GM18858 (cell line): ENCODE results near the gene KCTD19.

ENCODE experiments used
- ATAC-seq: cut with Tn5 transposase; IDR thresholded peaks from one replicate; pipeline ENCODE4 v1.9.1; 2021; ENCODE audit not compliant: unreplicated experiment

Gene KCTD19

GRCh38 chr16:67283826-67284555 lies 42.5 kb downstream of the KCTD19 start:
- no peak for ATAC-seq

DNA sequence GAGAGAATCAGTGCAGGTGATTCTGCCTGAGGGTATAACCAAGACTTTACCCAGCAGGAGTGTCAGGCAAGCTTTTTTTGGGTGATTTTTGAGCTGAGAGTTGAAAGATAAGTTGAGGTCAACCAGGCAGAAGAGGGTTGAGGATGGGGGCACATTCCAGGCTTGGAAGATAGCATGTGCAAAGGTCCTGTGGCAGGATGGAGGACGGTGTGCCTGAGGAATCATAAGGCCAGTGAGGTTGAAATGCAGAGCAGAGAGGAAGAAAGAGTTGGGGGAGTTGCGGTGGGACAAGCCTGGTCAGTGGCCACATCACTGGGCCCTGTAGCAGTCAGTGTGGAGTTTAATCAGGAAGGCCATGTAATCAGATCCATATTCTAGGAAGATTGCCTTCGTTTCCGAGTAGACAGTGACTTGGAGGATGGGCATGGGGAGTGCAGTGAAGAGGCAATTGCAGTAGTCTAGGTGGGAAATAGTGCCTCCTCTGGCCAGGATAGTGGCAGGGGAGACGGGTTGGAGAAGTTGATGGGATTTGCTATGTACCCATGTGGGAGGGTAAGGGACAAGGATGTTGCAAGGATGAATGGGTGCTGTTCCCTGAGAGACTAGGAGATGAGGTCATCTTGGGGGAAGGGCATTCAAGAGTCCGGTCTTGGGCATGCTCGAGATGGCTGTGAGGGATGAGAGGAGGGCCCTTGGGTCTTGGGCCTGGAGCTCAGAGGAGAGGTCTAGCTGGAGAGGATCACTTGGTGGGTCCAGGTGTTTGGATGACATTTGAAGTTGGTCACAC lies 43.3 kb downstream of the KCTD19 start:
- no peak for ATAC-seq

GRCh38 chr16:67282447-67282805 lies 44.1 kb downstream of the KCTD19 start:
- ATAC-seq = no peak

GRCh38 chr16:67281536-67282446 lies 44.8 kb downstream of the KCTD19 start:
- no peak for ATAC-seq

DNA sequence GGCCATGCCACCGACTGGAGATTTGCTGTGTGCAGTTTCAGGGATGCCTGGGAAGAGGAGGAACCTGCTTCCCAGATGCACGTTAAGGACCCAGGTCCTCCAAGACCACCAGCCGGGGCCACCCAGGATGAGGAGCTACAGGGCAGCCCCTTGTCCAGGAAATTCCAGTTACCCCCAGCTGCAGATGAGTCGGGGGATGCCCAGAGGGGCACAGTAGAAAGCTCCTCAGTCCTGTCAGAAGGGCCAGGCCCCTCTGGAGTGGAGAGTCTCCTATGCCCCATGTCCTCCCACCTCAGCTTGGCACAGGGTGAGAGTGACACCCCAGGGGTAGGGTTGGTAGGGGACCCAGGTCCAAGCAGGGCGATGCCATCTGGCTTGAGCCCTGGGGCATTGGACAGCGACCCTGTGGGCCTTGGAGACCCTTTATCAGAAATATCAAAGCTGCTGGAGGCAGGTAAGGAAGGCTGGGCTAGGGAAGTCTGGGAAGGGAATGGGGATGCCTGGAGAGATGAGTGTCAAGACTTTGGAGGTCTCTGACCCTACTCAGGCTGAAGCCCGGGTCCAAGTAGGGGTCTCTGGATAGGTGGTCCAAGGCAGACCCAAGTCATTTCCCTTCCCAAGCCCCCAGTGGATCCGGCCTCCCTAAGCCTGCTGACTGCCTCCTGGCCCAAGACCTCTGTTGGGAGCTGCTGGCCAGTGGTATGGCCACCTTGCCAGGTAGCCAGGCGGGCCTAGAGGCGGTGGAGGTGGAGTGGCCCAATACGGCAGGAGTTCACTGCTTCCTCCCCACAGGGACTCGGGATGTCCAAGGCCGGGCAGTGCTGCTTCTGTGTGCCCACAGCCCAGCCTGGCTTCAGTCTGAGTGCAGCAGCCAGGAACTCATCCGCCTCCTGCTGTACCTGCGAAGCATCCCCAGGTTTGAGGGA lies 46.2 kb downstream of the KCTD19 start:
- ATAC-seq = no peak

GRCh38 chr16:67279296-67280089 lies 47.0 kb downstream of the KCTD19 start, which contains the start of gene PLEKHG4:
PLEKHG4 (plus strand) TSS chr16:67279532; CDS start chr16:67280045, 513 bp downstream.
- ATAC-seq = no peak

- ATAC-seq = no peak
These were observed 47.7 kb downstream of the KCTD19 start for GRCh38 chr16:67278773-67279295.

GRCh38 chr16:67277999-67278772 lies 48.4 kb downstream of the KCTD19 start:
- no peak for ATAC-seq

DNA sequence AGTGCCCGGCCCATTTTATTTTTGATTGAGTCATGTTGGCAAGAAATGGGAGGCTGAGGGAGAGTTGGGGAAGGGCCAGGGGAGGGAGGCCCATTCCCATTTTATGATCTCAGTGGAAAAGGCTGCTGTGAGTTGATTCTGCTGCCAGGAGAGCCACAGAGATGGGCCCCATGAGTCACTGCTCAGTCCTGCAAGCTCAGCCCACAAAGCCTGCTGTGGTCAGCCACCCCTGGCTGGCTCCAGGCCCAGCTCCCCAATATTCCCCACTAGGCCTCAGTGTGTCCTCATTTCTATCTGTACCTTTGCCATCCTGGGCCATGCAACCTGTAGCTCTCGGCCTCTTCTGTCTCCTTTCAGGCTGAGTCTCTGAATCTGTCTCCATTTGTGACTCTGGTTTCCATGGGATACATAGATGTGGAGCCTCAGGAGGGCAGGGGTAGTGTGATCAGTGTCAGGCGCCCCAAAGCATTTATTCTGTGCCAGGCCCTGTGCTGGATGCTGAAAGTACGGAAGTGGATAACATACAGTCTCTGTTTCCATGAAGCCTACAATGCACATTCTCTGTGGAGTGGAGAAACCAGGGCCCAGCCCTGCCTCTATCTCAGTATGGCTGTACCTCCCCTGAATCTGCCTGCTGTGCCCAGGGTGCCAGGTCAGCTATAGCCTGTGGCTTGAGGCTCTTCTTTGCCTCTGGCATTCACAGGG lies 49.1 kb downstream of the KCTD19 start:
- no peak for ATAC-seq

DNA sequence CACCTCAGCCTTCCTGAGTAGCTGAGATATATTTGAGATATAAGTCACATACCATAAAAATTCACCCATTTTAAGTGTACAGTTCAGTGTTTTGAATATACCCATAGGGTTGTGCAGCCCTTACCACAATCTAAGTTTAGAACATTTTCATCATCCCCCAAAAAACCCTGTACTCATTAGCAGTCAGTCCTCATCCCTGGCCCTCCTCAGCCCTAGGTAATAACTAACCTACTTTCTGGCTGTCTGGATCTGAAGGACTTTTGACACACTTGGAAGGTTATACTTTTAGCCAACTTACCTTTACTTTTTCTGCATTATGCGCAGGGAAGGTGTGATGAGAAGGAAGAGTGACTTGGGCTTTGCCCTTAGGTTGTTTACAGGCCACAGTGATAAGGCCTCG lies 51.2 kb downstream of the KCTD19 start:
- ATAC-seq = no peak

DNA sequence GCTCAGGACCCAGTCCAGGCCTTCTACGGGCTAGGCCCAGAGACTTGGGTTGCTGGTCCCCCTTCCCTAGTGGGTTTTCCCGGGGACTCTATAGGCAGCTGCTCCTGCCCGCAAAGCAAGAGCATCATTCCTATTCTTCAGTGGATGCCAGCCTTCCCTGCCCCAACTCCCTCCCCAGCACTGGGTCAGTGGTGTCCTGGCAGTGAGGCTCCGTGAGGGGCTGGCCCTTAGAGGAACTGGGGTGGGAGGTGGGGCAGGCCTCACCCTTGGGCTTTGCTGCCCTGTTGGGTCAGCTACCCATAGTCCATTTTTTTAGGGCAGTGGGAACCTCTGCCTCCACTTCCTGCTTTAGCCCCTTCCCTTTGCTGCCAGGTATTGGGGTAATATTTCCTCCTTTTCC lies 55.1 kb downstream of the KCTD19 start:
- ATAC-seq = no peak

GRCh38 chr16:67270931-67271338 lies 55.6 kb downstream of the KCTD19 start:
- ATAC-seq = no peak

- no peak for ATAC-seq
These were observed 56.8 kb downstream of the KCTD19 start for GRCh38 chr16:67269766-67270165.

DNA sequence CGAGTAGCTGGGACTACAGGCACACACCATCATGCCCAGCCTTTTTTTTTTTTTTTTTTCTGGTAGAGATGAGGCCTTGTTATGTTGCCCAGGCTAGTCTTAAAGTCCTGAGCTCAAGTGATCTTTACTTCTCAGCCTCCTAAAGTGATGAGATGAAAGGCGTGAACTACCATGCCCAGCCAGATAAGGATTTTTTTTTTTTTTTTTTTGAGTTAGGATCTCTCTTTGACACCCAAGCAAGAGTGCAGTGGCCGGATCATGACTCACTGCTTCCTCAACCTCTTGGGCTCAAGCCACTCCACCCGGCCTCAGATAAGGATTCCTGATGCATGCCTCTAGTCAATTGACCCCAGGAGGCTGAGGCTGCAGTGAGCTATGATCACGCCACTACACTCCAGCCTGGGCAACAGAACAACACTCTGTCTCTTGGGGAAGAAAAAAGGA lies 58.4 kb downstream of the KCTD19 start:
- no peak for ATAC-seq

DNA sequence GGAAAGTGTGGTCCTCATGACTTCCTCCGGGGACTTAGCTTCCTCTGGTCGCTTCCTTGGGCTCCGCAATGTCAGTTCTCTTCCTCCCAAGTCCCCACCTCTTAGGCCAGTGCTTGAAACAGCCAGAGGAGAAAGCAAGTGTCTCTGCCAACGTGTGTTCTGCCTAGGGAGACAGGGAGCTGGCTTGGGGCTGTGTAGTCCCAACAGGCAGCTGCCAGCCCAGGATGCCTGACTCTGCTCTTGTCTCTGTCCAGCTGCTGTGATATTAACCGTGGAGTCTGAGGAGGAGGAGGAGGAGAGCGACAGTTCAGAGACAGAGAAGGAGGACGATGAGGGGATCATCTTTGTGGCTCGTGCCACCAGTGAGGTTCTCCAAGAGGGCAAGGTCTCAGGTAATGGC lies 60.7 kb downstream of the KCTD19 start:
- ATAC-seq = no peak

DNA sequence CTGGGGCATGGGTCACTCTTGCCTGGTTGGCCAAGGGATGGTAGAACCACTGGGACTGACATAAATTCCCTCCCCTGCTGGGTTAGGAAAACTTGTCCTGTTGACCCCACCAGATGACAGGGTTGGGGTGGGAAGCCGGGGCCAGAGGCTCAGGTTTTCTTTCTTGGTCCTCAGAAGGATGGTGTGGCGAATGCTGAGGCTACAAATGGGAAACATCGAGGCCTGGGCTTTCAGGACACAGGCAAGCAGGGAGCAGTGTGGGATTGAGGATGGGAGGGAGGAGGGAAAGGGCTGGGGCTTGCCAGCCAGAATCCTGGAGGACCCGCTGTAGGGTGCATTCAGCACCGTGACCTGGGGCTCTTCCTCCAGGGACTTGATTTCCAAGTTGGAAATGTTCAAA lies 61.7 kb downstream of the KCTD19 start:
- ATAC-seq = no peak

GRCh38 chr16:67264277-67264676 lies 62.3 kb downstream of the KCTD19 start:
- no peak for ATAC-seq

DNA sequence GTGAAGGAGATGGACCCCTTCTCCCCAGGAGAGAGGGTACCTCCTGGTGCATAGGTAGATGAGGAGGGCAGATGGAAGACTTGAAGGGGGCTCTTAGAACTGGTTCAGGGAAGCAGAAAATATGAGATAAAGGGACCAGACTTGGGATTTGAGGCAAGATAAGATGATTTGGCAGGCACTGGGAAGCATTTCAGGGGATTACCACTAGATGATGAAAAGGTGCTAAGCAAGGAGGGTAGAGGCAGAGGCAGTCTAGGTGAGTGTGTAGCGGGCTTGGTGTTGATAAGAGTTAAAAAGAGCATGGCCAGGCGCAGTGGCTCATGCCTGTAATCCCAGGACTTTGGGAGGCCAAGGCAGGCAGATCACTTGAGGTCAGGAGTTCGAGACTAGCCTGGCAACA lies 63.3 kb downstream of the KCTD19 start:
- no peak for ATAC-seq
